Measurements from ENCODE around the gene DST. TPM values are rescaled to one million over a fixed set of nuclear protein-coding genes. Genes with fewer than 3 reads are reported as not detected.

DST gene
- total RNA-seq, 1 experiment from 2014 or later: 91.9 TPM

DNA sequence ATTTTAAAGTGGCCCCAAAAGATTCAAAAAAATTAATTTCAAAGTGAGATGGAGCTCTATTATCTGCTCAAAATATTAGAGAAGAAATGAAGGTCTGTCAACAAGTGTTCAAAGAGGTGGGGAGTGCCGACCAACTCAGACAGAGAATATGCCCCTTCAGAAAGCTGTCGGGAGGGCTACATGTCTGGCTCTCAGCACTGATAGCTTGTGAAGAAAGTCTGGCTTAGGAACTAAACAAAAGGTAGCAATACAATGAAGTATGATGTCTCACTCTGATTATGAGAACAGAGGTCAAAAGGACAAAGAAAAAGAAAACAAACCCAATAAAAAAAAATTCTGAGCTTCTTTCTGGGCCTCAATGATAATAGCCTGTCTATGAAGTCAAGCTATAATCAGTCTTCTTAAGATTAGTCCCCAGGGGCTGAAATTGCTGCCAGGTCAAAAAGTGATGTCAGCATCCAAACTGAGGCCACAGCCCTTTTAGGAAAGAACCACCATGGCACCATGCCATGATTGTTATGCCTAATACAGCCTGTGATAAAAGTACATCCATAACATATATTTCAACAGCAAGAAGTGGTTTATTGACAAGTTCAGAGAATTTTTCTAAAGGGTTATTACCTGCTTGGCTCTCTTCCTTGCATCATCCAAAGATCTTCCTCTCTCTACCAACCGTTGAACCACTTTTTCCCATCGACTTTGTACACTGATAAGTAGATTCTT is 150.9 kb downstream of the DST start:
- Mint-ChIP-seq H3K4me3 (no peak overlapping the region), H3K9me3 (no peaks in the 10 kb centered on the region), H3K36me3 (ENCODE audit: insufficient read depth in 1 of 3, low read depth in 3 of 3) (peaks cover 13 to 44% (median 38%) of the 10 kb centered on the region in 3 experiments; a peak in 6 of 7 replicates), H3K27me3 (ENCODE audit: low read depth) (no peaks in the 10 kb centered on the region), H3K27ac (peak overlapping the region in 1 of 3 experiments; percentile 89; a peak in 3 of 7 replicates), H3K4me1 (peaks cover 0 to 3% of the 10 kb centered on the region in 2 experiments; a peak in 1 of 4 replicates)
- no peak overlapping the region for H4K8ac ChIP-seq (replicated peaks; ENCODE audit: insufficient read length, low read depth, low read length)
- H3K27me3 ChIP-seq (ENCODE audit: insufficient read depth, low read length): no peaks in the 10 kb centered on the region
- H3K23me2 ChIP-seq (ENCODE audit: insufficient read length, low read depth, low read length, poor library complexity, severe bottlenecking): no peaks in the 10 kb centered on the region
- H3K79me2 ChIP-seq (ENCODE audit: insufficient read depth, low read length): no peaks in the 10 kb centered on the region
- no peak overlapping the region for H2BK12ac ChIP-seq (ENCODE audit: insufficient read length, low read depth, low read length)
- H3K79me1 ChIP-seq (ENCODE audit: insufficient read depth, low read depth, low read length, poor library complexity, severe bottlenecking): no peaks in the 10 kb centered on the region
- no peak overlapping the region for H2BK120ac ChIP-seq (ENCODE audit: low read depth, low read length, poor library complexity, severe bottlenecking)
- H3K4me1 ChIP-seq (ENCODE audit: insufficient read depth, low read length): no peaks in the 10 kb centered on the region
- H2AFZ ChIP-seq (ENCODE audit: low read length): no peak overlapping the region
- no peak overlapping the region for H2BK20ac ChIP-seq (ENCODE audit: low read depth, low read length, poor library complexity, severe bottlenecking)
- no peaks in the 10 kb centered on the region for H4K20me1 ChIP-seq (ENCODE audit: control insufficient read depth, insufficient read depth, insufficient read length)
- H2AK5ac ChIP-seq (ENCODE audit: insufficient read length, low read length): no peak overlapping the region
- no CpG with 5 or more reads among the region's 4 CpGs for WGBS (ENCODE audit: extremely low coverage, insufficient read length, low lambda C conversion rate)
- H3K18ac ChIP-seq (ENCODE audit: insufficient read length, low read depth, low read length): no peak overlapping the region
- H3K14ac ChIP-seq (ENCODE audit: insufficient read depth, low read length): no peak overlapping the region
- no peak overlapping the region for H3K4me2 ChIP-seq (ENCODE audit: insufficient read depth, insufficient read length, low read length)
- TF ChIP-seq, protein P1, sequence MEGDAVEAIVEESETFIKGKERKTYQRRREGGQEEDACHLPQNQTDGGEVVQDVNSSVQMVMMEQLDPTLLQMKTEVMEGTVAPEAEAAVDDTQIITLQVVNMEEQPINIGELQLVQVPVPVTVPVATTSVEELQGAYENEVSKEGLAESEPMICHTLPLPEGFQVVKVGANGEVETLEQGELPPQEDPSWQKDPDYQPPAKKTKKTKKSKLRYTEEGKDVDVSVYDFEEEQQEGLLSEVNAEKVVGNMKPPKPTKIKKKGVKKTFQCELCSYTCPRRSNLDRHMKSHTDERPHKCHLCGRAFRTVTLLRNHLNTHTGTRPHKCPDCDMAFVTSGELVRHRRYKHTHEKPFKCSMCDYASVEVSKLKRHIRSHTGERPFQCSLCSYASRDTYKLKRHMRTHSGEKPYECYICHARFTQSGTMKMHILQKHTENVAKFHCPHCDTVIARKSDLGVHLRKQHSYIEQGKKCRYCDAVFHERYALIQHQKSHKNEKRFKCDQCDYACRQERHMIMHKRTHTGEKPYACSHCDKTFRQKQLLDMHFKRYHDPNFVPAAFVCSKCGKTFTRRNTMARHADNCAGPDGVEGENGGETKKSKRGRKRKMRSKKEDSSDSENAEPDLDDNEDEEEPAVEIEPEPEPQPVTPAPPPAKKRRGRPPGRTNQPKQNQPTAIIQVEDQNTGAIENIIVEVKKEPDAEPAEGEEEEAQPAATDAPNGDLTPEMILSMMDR (conservative IDR thresholded peaks at IDR 0.05): no peak
- no peak overlapping the region for H4K91ac ChIP-seq (ENCODE audit: insufficient read length, low read depth, low read length)
- no peak overlapping the region for H3K9ac ChIP-seq (ENCODE audit: extremely low read depth, insufficient read length, low read length)
- H3K27ac ChIP-seq (ENCODE audit: insufficient read length, low read depth, low read length): no peak overlapping the region
- no peak overlapping the region for H3K56ac ChIP-seq (ENCODE audit: insufficient read length, low read depth, low read length)
- DNase-seq: no peak
- H3K23ac ChIP-seq (ENCODE audit: insufficient read length, low read depth, low read length): no peak overlapping the region
- no peak overlapping the region for H4K5ac ChIP-seq (ENCODE audit: insufficient read length, low read depth, low read length)
- no peak overlapping the region for H3K4ac ChIP-seq (ENCODE audit: low read depth, low read length)
- H3K9me3 ChIP-seq (ENCODE audit: control insufficient read depth, low read depth, low read length): no peaks in the 10 kb centered on the region
- no peak overlapping the region for H2BK15ac ChIP-seq (ENCODE audit: low read depth, low read length)
- H2BK5ac ChIP-seq (ENCODE audit: insufficient read length, low read length): no peak overlapping the region
- H3T11ph ChIP-seq (ENCODE audit: low read length): no peak overlapping the region
